LHCN-M2 (cell line): ENCODE measurements around the gene GPR21. TPM values are rescaled to one million over a fixed set of nuclear protein-coding genes. Genes with fewer than 3 reads are reported as not detected.

Source experiments
- DNase-seq: peaks from one replicate; pipeline ENCODE4 v3.0.0-alpha.2; 2012; ENCODE audit warnings: low read depth
- total RNA-seq: library from RNA; depleted of rRNA; stranded (reverse); fragments of >200 nt; gene quantifications from 2 replicates; pipeline ENCODE4 v1.2.3, GENCODE V29; 2014; rRNA removed

Gene GPR21
- total RNA-seq, 1 experiment from 2014 or later = 0.11 TPM

DNA sequence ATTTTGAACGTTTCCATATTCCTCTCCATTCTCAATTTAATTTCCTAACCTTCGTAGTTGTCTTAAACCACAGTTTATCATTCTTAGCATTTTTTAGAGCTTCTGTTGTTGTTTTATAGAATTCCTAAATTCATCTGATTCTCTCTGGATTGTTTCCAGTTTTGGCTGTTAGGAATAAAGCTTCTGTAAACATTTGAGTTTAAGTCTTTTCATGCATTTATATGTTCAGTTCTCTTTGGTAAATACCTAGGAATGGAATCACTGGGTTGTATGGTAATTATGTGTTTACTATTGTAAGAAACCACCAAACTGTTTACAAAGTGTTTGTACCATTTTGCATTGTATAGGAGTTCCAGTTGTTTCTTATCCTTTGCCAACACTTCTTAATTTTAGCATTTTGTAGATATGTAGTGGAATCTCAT is 29.7 kb downstream of the GPR21 start:
- peak; percentile 53 for DNase-seq

DNA sequence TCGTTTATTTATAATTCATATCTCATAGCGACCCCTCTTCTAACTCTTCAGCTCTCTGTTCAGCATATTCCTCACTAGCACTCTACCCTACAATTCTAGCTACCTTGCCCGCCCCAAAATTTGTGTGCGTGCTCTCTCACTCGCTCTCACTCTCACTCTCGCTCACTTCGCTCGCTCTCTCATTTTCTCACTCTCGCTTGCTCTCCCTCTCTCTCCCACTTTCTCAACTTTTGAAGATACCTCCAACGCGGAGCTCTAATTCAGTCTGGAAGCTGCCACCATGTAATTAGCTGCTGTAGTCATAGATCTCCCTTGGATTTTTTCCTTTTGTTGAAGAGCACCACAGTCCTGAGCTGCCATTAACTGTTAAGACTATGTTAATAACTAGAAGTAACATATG is 30.4 kb downstream of the GPR21 start:
- DNase-seq = no peak

DNA sequence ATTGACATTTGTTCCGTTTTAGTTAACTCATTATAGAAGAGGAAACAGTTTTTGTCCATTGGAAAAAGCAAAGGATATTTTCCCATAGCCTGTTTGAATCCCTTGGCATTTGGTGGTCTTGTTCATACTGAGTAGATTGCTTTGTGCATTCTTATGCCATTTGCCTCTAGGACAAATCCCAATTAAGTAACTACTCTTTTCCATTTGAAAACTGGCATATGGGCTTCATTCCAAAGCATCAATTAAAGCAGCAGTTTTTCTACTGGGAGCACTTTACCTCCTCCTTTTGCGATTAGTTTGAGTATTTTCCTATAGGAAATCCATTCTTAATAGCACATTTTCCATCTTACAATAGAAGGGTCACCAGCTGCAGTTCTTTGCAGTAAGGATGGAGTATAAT is 31.2 kb downstream of the GPR21 start:
- no peak for DNase-seq

DNA sequence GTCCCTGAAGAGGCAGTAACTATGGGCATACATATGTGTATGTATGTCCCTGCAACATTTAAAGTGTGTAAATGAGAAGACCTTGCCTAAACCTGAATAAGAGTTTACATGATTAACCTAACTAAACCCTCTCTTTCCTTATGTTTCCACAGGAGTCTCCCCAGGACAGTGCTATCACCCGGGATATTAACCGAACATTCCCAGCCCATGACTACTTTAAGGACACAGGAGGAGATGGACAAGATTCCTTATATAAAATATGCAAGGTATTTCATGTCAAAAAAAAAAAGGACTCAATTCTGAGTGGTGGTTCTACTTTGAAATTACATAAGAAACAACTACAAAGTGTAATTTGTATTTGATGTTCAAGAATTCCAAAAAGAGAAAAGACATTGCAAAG is 31.7 kb downstream of the GPR21 start:
- no peak for DNase-seq

DNA sequence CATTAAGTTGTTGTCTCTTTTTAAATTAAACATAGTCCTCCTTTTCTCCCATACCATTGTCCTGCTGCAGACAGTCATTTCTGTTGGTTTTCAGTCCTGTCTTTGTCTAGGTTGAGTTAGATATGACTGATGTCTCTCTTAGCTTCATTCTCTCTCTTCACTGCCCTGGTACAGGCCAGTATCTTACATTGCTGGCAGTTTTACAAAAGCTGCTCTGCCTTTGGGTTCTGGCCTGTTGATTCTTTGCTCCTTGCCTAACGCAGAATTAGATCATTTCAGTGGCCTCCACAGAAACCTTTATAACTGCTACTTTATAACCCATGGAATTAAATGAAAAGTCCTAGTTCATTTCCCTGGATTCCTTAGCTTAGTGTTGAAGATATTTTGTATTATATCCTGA is 33.7 kb downstream of the GPR21 start:
- no peak for DNase-seq

DNA sequence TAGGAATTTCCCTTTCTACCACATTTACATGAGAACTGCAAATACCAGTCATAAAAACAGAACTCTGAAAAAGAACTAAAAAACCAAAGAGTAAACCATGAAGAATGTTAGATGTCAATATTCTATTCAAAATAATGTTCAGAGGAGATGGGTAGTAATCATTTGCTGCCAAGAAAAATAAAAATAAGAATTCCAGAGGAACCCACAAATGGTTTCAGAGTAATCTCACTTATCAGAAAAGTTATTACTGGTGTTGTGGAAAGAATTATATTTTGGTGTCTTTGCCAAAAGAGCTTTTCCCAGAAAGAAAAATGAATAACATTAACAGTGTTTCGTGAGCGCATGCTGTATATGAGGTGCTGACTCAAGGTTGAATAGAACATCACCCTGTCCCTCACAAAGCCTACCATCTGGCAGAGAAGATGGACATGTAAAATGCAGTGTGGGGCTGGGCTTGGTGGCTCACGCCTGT is 35.6 kb downstream of the GPR21 start:
- DNase-seq = peak; percentile 93

DNA sequence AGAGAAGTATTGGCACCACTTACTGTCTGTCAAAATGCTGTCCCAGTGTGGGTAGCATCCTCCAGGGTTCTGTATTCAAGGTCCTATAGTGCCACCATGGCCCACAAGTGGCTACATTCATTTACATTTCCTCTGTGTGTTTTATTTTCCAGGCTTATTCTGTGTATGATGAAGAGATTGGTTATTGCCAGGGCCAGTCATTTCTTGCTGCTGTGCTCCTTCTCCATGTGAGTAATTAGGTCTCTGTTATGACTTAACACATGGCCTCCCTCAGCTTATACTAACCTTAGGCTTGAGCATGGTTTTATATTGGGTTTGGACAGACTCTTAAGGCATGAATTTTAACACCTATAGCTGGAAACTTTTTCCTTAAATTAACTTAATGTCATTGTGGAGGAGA is 36.7 kb downstream of the GPR21 start:
- no peak for DNase-seq

DNA sequence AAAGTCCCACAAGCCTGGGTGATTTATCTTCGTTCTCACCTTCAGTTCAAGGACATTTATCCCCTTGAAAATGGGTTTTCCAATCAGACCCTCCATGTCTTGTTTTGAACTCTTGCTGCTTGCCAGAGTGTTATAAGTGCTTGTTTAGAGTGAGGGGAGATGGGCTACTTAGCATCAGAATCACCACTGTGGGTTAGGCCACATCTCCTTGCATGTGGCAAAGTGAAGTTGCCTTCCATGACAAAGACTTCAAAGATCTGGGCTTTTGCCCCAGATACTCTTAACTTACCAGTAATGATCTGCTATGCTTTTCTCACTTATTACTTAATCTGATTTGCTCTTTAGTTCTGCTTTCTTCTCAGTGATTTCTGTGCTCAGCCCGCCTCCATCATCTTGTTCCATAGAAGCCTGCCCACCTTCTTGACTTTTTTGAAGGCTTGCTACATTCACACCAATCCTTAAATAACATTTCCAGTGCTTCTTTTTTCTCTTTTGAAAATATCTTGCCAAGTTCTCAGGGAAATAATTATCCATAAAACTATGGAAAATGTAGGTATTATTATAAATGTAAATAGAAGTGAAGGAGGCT is 39.0 kb downstream of the GPR21 start:
- no peak for DNase-seq

DNA sequence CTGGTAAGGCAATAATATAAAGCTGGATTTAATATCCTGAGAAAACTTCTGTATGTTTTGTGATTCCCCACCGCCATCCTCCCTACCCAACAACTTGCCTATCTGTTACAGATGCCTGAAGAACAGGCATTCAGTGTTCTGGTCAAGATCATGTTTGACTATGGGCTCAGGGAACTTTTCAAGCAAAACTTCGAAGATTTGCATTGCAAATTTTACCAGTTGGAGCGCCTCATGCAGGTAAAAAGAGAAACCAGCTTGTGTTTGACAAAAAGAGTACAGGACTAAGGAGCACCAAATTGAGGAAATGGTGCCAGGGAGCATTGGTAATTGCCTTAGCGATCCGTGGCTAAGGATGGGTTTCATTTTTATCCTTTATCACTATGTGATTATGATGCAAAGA is 40.0 kb downstream of the GPR21 start:
- DNase-seq = no peak

DNA sequence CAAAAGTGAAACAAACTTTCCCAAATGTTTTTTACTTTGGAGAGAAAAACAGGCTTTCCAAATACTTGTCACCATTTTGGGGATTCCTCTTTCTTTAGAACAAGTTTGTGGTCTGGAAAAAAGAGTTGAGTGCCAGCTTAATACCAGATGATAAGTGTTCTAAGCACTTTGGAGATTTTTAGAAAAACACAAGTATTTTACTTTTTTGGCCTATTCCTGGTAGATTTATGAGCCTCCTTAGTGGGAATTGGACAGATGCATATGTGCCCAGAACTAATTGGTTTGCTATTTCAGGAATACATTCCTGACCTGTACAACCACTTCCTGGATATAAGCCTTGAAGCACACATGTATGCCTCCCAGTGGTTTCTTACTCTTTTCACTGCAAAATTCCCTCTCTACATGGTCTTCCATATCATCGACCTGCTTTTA is 40.5 kb downstream of the GPR21 start:
- peak; percentile 80 for DNase-seq

DNA sequence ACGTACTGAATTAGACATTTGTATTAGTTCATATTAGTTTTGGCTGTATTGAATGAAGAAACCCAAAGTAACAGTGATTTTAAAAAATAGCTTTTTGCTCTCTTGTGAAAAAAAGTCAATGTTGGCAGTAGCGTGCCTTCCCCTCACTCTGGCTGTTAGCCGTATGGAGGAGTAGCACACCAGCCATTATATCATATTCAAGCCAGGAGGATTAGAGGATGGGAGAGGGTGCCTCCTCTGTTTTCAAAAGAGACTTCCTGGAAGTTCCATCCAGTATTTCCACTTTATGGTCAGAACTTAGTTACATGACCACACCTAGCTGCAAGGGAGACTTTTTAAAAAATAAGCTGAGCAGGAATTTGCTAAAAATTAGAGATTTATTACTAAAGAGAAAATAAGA is 41.2 kb downstream of the GPR21 start:
- no peak for DNase-seq

DNA sequence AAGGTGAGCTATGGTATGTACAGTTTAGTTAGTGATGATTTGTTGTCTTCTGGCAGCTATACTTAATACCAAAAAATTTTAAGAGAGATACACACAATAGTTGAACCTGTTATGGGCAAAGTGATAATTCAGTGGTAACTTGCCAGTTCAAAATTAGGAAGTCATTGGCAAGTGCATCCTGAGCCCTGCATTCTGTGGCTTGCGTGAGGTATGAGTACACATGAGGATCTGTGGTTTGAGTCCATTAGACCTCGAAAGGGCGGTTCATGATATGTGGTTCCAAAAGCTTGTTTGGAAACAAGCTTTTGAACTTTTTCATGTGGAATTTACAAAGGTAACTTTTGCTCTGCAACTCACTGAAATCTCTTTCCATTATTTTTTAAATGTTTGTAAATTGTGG is 47.0 kb downstream of the GPR21 start:
- DNase-seq = no peak

DNA sequence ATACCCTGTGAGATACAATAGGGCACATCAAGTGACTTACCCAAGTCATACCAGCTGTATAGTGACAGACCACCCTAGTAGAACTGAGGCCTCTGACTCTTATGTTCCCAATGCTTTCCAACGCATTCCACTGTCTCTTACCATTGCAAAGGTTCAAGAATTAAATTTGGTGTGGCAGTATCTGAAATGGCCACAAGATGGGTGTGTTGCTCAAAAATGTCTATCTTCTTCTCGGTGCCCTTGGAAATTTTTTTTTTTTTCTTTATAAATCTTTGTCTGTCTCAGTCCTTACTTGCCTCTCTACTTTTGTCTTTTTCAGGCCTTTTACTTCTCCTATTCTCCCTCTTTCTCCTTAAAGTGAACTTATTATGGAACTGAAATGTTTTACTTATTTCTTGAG is 48.4 kb downstream of the GPR21 start:
- peak; percentile 40 for DNase-seq

DNA sequence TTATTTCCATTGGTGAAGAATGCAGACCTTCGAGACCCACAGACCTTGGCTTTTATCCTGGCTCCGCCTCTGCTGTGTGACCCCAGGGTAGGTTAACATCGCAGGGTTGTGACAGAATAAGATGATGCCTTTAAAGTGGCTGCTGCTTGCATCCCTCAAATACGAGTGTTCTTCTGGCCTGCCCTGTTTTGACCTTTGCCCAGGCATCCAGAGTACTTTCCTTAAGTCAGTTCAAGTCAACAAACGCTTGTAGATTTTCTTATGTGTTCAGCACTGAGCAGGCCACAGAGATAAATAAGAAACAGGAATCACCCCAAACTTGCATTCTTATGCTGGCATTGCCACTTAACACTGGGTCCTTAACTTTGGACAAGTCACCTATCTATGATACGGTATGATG is 50.2 kb downstream of the GPR21 start:
- no peak for DNase-seq

DNA sequence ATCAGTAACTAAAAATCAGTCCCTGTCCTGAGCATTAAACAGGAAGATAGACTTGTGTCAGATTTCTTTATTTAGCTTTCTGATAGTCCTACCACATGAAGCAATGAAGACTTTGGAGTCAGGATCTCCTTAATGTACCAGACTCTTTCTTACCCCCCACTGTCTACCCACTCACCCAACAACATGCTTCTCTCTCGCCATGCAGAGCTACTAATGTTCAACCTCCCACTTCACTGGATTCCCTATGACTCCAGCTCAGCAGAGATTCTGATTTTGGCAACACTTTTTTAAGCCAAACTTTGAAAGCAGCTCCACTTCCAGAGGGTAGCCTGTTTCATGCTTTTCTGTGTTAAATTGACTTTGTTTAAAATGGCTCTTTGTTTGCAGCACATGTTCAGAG is 50.8 kb downstream of the GPR21 start:
- DNase-seq = no peak

Other genes starting within 250 kb of the GPR21 start
- not detected in 2 replicates for gene OR5C1, start 244.7 kb upstream of the GPR21 start, total RNA-seq
- gene OR1K1, start 233.5 kb upstream of the GPR21 start, total RNA-seq = not detected in 2 replicates
- gene PDCL, start 205.1 kb upstream of the GPR21 start, total RNA-seq = 21.1 and 25.3 TPM in 2 replicates
- gene RC3H2, start 128.3 kb upstream of the GPR21 start, total RNA-seq = 32.7 and 43.1 TPM in 2 replicates
- 12.0 and 14.2 TPM in 2 replicates for gene ZBTB6, start 120.3 kb upstream of the GPR21 start, total RNA-seq
- 2.1 and 4.2 TPM in 2 replicates for gene ZBTB26, start 102.2 kb upstream of the GPR21 start, total RNA-seq
- gene RABGAP1, start 92.6 kb upstream of the GPR21 start, total RNA-seq = 22.2 and 28.8 TPM in 2 replicates
- gene STRBP, start 234.9 kb downstream of the GPR21 start, total RNA-seq = 2.0 and 2.8 TPM in 2 replicates